AG04449 (cell line): Measurements from ENCODE around the gene SYNGR2.

Source experiments
- CTCF ChIA-PET: fragments of 350-600 bp; formaldehyde crosslinking; extraction: SDS; loops from one replicate; lab custom pipeline; 2021; ENCODE audit warnings: antibody characterized with exemption; lab: Yijun Ruan, JAX
- POLR2A ChIA-PET: fragments of 400-600, 350-600 bp; formaldehyde crosslinking; extraction: SDS; loops from one replicate; lab custom pipeline; 2020; ENCODE audit warnings: antibody characterized with exemption, inconsistent platforms; lab: Yijun Ruan, JAX
- DNase-seq: peaks from one replicate; pipeline ENCODE4 v3.0.0-alpha.2; 2010; ENCODE audit warnings: low read depth, low spot score
- H3K4me3 ChIP-seq: 2 replicates; pipeline ENCODE4 v1.5.1; 2011; ENCODE audit warnings: low read depth, mild to moderate bottlenecking, control low read depth, low read length
- TF ChIP-seq, protein P1 (sequence below): IDR thresholded peaks from one replicate; pipeline ENCODE4 v1.5.1; 2011; ENCODE audit warnings: mild to moderate bottlenecking, moderate library complexity, low read length, control low read depth, inconsistent platforms; ENCODE audit not compliant: insufficient read depth; ENCODE audit errors: missing control alignments

Gene SYNGR2

GRCh38 chr17:78146471-78146869 lies 21.9 kb upstream of the SYNGR2 start:
- no peak for DNase-seq
- TF ChIP-seq, protein P1, sequence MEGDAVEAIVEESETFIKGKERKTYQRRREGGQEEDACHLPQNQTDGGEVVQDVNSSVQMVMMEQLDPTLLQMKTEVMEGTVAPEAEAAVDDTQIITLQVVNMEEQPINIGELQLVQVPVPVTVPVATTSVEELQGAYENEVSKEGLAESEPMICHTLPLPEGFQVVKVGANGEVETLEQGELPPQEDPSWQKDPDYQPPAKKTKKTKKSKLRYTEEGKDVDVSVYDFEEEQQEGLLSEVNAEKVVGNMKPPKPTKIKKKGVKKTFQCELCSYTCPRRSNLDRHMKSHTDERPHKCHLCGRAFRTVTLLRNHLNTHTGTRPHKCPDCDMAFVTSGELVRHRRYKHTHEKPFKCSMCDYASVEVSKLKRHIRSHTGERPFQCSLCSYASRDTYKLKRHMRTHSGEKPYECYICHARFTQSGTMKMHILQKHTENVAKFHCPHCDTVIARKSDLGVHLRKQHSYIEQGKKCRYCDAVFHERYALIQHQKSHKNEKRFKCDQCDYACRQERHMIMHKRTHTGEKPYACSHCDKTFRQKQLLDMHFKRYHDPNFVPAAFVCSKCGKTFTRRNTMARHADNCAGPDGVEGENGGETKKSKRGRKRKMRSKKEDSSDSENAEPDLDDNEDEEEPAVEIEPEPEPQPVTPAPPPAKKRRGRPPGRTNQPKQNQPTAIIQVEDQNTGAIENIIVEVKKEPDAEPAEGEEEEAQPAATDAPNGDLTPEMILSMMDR, result no peak
- H3K4me3 ChIP-seq, result no peak overlapping the region
- POLR2A ChIA-PET, result no interaction called here
- CTCF ChIA-PET, result no interaction called here

GRCh38 chr17:78146881-78147280 lies 21.5 kb upstream of the SYNGR2 start:
- ChIA-PET CTCF (no interaction called here), POLR2A (no interaction called here)
- TF ChIP-seq, protein P1, result no peak
- H3K4me3 ChIP-seq, result no peak overlapping the region
- no peak for DNase-seq

- no peak for DNase-seq
- CTCF ChIA-PET, result no interaction called here
- POLR2A ChIA-PET, result no interaction called here
- H3K4me3 ChIP-seq, result no peak overlapping the region
- TF ChIP-seq, protein P1, result no peak
Observed at GRCh38 chr17:78147315-78147998, 20.9 kb upstream of the SYNGR2 start.

- TF ChIP-seq, protein P1, result no peak
- ChIA-PET POLR2A (no interaction called here), CTCF (no interaction called here)
- DNase-seq, result no peak
- H3K4me3 ChIP-seq, result no peak overlapping the region
Observed at GRCh38 chr17:78148286-78149016, 19.9 kb upstream of the SYNGR2 start.

- TF ChIP-seq, protein P1, result no peak
- no peak for DNase-seq
- H3K4me3 ChIP-seq, result no peak overlapping the region
- ChIA-PET POLR2A (no interaction called here), CTCF (interaction anchor here (0.8 to 1.4 kb wide), 2 partner anchors 25 to 99 kb away, joined by 3 read pairs; no protein-coding TSS in a partner anchor)
Observed at GRCh38 chr17:78151514-78152008, 16.8 kb upstream of the SYNGR2 start.

DNA sequence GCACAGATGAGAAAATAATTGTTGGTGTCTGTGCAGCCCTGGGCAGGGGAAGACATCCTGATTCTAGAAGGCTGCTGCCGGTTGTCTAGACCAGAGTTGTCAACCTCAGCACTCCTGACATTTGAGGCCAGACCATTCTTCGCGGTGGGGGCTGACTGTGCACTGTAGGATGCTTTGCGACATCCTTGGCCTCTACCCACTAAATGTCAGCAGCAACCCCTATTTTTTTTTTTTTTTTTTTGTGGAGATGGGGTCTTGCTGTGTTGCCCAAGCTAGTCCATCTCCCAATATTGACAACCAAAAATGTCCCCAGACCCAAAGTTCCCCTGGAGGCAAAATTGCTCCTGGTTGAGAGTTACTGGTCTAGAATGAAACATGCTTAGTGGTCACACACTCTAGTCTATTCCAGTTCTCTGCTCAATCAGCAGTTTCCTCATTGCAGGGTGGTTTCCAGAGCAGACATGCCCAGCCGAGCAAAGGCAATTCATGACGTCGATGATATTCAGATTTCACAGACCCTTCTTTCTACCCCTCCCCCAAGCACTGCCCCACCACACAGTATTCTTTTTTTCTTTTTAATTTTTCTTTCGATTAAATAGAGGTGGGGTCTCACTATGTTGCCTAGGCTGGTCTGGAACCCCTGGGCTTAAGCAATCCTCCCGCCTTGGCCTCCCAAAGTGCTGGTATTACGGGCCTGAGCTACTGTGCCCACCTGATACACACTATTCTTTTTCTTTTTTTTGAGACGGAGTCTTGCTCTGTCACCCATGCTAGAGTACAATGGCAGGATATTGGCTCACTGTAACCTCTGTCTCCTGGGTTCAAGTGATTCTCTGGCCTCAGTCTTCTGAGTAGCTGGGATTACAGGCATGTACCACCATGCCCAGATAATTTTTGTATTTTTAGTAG lies 13.2 kb upstream of the SYNGR2 start:
- no peak for DNase-seq
- CTCF ChIA-PET, result no interaction called here
- POLR2A ChIA-PET, result no interaction called here
- TF ChIP-seq, protein P1, result no peak
- H3K4me3 ChIP-seq, result no peak overlapping the region
